ENCODE measurements around the gene CORO7. TPM values are rescaled to one million over a fixed set of nuclear protein-coding genes. Genes with fewer than 3 reads are reported as not detected.

The CORO7 gene
- total and polyA plus RNA-seq, 9 of the 15 experiments (the other 6 are each of a cell fraction or from before 2014, with no cell fraction given), result 0.45 to 77.2 (median 18.7) TPM

DNA sequence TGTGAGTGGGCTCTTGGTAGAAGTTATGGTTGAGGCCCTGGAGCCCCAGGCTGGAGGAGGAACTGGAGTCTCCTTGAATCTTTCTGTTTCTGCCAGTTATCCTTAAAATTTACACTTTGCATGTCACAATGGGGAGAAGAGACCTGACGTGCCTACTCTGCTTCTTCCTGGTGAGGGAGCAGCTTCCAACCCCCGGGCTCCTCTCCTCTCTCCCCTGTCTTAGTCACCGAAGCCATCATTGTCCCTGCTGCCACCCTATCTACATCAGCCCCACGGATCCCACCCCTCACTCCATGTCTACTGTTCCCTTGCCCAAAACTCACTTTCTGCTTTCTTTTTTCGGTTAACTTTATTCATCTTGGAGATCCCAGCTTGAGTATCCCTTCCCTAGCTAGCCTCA is 26.9 kb upstream of the CORO7 start:
- Histone ChIP-seq H3K4me2 (ENCODE audit: insufficient read depth, low read length) (no peak overlapping the region), H3K4me3 (no peak overlapping the region), H4K20me1 (replicated peaks; ENCODE audit: control insufficient read depth, insufficient read depth, low read length) (no peaks in the 10 kb centered on the region), H3K4me1 (replicated peaks in 1 of 2; ENCODE audit: control insufficient read depth in 2 of 2, insufficient read depth in 2 of 2, low read length in 2 of 2) (no peaks in the 10 kb centered on the region), H3K9me1 (ENCODE audit: control insufficient read depth, insufficient read depth, low read length) (no peaks in the 10 kb centered on the region), H3K9me3 (replicated peaks; ENCODE audit: control insufficient read depth, insufficient read depth, low read depth, low read length) (no peaks in the 10 kb centered on the region), H3K79me2 (ENCODE audit: control insufficient read depth, insufficient read depth, low read length) (no peaks in the 10 kb centered on the region), H3K27ac (ENCODE audit: extremely low read depth, low read depth, low read length) (no peak overlapping the region), H3K36me3 (ENCODE audit: control insufficient read depth, insufficient read depth, low read length) (peaks cover 91% of the 10 kb centered on the region), H3K27me3 (ENCODE audit: control insufficient read depth in 2 of 2, insufficient read depth in 2 of 2, low read length in 2 of 2) (no peaks in the 10 kb centered on the region), H2AFZ (ENCODE audit: low read depth, low read length) (no peak overlapping the region), H3K9ac (ENCODE audit: insufficient read depth in 1 of 2, low read depth in 2 of 2, low read length in 2 of 2) (no peak overlapping the region)
- POLR2A ChIA-PET, result interaction anchor here (0.7 to 1.8 kb wide), 2 partner anchors 8 to 10 kb away, joined by 3 to 5 read pairs; no protein-coding TSS in a partner anchor
- in situ Hi-C loops (cut with MboI), result no loop called here
- CTCF ChIA-PET (ENCODE audit: low intra/inter-chr PET ratio), result no interaction called here
- intact Hi-C loops (cut with micrococcal nuclease), result no loop called here
- ATAC-seq (no peak), DNase-seq (ENCODE audit: extremely low read depth in 1 of 4, low spot score in 3 of 4) (no peak), FAIRE-seq (no peak)
- 77% methylated on average over 4 of the region's 5 CpGs for WGBS (ENCODE audit: insufficient coverage, low coverage, missing lambda C conversion rate)
- BruUV-seq (replicated peaks), result no TSS peak
- TF ChIP-seq, protein P1, sequence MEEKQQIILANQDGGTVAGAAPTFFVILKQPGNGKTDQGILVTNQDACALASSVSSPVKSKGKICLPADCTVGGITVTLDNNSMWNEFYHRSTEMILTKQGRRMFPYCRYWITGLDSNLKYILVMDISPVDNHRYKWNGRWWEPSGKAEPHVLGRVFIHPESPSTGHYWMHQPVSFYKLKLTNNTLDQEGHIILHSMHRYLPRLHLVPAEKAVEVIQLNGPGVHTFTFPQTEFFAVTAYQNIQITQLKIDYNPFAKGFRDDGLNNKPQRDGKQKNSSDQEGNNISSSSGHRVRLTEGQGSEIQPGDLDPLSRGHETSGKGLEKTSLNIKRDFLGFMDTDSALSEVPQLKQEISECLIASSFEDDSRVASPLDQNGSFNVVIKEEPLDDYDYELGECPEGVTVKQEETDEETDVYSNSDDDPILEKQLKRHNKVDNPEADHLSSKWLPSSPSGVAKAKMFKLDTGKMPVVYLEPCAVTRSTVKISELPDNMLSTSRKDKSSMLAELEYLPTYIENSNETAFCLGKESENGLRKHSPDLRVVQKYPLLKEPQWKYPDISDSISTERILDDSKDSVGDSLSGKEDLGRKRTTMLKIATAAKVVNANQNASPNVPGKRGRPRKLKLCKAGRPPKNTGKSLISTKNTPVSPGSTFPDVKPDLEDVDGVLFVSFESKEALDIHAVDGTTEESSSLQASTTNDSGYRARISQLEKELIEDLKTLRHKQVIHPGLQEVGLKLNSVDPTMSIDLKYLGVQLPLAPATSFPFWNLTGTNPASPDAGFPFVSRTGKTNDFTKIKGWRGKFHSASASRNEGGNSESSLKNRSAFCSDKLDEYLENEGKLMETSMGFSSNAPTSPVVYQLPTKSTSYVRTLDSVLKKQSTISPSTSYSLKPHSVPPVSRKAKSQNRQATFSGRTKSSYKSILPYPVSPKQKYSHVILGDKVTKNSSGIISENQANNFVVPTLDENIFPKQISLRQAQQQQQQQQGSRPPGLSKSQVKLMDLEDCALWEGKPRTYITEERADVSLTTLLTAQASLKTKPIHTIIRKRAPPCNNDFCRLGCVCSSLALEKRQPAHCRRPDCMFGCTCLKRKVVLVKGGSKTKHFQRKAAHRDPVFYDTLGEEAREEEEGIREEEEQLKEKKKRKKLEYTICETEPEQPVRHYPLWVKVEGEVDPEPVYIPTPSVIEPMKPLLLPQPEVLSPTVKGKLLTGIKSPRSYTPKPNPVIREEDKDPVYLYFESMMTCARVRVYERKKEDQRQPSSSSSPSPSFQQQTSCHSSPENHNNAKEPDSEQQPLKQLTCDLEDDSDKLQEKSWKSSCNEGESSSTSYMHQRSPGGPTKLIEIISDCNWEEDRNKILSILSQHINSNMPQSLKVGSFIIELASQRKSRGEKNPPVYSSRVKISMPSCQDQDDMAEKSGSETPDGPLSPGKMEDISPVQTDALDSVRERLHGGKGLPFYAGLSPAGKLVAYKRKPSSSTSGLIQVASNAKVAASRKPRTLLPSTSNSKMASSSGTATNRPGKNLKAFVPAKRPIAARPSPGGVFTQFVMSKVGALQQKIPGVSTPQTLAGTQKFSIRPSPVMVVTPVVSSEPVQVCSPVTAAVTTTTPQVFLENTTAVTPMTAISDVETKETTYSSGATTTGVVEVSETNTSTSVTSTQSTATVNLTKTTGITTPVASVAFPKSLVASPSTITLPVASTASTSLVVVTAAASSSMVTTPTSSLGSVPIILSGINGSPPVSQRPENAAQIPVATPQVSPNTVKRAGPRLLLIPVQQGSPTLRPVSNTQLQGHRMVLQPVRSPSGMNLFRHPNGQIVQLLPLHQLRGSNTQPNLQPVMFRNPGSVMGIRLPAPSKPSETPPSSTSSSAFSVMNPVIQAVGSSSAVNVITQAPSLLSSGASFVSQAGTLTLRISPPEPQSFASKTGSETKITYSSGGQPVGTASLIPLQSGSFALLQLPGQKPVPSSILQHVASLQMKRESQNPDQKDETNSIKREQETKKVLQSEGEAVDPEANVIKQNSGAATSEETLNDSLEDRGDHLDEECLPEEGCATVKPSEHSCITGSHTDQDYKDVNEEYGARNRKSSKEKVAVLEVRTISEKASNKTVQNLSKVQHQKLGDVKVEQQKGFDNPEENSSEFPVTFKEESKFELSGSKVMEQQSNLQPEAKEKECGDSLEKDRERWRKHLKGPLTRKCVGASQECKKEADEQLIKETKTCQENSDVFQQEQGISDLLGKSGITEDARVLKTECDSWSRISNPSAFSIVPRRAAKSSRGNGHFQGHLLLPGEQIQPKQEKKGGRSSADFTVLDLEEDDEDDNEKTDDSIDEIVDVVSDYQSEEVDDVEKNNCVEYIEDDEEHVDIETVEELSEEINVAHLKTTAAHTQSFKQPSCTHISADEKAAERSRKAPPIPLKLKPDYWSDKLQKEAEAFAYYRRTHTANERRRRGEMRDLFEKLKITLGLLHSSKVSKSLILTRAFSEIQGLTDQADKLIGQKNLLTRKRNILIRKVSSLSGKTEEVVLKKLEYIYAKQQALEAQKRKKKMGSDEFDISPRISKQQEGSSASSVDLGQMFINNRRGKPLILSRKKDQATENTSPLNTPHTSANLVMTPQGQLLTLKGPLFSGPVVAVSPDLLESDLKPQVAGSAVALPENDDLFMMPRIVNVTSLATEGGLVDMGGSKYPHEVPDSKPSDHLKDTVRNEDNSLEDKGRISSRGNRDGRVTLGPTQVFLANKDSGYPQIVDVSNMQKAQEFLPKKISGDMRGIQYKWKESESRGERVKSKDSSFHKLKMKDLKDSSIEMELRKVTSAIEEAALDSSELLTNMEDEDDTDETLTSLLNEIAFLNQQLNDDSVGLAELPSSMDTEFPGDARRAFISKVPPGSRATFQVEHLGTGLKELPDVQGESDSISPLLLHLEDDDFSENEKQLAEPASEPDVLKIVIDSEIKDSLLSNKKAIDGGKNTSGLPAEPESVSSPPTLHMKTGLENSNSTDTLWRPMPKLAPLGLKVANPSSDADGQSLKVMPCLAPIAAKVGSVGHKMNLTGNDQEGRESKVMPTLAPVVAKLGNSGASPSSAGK (IDR thresholded peaks at IDR 0.05), result no peak
- TF ChIP-seq TRIM24 (IDR thresholded peaks at IDR 0.05) (no peak), SMC3 (conservative IDR thresholded peaks at IDR 0.05; ENCODE audit: insufficient read depth, low read depth, low read length) (no peak), KLF10 (CRISPR knock-in tag; IDR thresholded peaks at IDR 0.05) (no peak), TBP (optimal IDR thresholded peaks at IDR 0.05; ENCODE audit: low read depth, low read length) (no peak), RBM14 (IDR thresholded peaks at IDR 0.05; ENCODE audit: borderline replicate concordance, insufficient read depth, low read depth, low read length) (no peak), SOX6 (IDR thresholded peaks at IDR 0.05) (no peak), ATF1 (CRISPR knock-in tag; IDR thresholded peaks at IDR 0.05) (no peak), ATF1 (tag; IDR thresholded peaks at IDR 0.05) (no peak), HNRNPLL (IDR thresholded peaks at IDR 0.05; ENCODE audit: low read depth, low read length, poor library complexity, severe bottlenecking) (no peak), CTBP1 (IDR thresholded peaks at IDR 0.05; ENCODE audit: borderline replicate concordance) (no peak), POLR2AphosphoS2 (IDR thresholded peaks at IDR 0.05; ENCODE audit: low read length) (no peak), ZNF354B (CRISPR knock-in tag; IDR thresholded peaks at IDR 0.05) (no peak), HEY1 (CRISPR knock-in tag; IDR thresholded peaks at IDR 0.05; ENCODE audit: borderline replicate concordance) (no peak)

Data from K562 (cell line).